AG20443 (cell line): Measurements from ENCODE around the gene SMURF1.

Source experiments
- DNase-seq: peaks from one replicate; pipeline ENCODE4 v3.0.0; 2012; ENCODE audit warnings: low spot score, mixed read lengths

SMURF1 gene

DNA sequence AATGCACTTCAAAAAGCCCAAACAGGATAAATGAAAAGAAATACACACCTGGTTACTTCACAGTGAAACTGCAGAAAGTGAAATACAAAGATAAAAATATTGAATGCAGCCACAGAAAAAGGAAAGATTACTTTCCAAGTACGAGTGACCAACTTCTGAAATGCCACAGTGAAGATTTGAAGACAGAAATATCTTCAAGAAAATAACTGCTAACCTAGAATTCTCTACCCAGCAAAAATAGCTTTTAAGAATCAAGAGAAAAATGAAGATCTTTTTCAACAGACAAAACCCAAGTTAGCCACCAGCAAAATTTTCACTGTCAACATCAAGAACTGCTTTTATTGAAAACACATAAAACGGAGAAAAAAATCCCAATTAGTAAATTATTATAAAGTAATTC lies 46.2 kb downstream of the SMURF1 start:
- DNase-seq = no peak

DNA sequence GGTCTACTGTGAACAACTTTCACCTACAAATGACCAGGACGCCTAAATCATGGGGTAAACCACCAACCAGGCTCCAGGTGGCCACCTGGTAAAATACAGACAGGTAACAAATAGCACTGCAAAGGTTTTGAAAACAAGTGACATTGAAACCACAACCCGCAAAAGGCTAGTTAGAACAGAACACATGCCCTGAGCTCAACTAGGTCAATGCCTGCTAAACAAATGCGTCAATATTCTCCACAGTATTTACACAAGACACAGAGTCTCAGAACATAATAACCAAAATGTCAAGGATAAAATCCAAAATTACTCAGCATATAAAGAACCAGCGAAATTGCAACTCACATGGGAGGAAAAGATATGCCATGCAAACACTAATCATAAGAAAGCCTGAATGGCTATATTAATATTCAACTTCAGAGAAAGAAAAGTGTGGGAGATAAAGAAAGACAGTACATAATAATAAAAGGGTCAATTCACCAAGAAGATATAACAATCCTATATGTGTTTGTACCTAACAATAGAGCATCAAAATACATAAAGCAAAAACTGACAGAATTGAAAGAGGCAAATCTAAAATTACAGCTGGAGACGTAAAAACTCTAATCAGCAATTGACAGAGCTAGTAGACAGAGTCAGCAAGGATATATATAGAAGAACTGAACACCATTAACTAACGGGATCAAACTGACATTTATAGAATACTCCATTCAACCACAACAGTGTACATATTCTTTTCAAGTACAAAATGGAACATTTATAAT lies 47.6 kb downstream of the SMURF1 start:
- DNase-seq = no peak

DNA sequence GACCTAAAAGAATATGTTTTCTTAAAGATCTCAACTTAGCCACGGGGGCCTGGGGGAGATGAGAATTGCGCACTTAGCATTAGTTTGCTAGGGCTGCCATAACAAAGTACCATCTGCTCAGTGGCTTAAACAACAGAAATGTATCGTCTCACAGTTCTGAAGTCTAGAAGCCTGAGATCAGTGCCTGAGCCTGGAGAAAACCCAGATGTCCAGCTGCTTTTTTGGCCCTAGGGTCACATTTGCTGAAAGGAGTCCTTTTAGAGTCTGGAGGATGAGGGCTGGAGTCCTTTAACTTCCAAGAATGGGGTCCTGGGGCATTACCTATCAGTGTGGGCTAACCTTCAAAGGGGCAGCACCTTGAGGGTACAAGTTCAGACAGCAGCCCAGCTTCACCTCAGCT lies 48.2 kb downstream of the SMURF1 start:
- no peak for DNase-seq

DNA sequence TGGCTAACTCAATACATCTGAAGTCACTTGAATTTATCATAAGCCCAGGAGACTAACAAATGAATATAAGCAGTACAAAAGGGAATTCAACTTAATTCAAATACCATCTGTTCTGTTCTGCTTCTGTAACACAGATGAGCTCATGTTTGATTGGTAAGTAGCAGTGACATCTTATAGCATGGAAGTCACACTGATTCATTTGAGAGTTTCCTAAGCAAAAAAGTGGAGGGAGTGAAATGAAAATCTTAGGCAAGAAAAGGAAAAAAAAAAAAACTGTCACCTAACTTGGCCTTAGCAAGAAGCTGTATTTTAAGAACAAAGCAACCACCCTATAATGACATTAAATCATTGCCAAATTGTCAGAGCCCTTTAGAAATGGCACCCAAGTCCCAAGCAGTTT lies 49.5 kb downstream of the SMURF1 start:
- no peak for DNase-seq

DNA sequence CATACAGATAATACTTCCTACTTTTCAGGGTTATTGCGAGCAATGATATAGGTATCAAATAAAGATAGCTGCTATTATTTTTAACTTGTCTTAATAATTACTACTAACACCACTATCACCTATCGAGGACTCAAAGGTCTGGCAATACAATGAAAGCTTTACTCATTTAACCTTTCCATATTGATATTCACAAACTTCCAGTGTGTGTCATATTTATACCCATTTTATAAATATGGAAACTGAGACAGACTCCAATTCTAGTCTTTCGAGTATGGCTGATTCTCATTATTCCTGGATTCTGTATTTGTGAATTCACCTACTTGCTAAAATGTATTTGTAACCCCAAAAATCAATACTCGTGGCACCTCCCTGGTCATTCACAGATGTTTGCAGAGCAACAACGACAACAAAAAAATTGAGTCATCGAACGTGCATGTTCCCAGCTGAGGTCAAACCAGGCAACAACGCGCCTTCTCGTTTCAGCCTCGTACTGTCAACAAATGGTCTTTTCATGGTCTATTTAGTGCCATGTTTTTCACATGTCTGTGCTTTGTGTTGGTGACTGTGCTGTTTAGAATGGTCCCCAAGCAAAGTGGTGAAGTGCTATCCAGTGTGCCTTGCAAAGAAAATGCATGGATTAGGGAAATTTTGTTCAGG lies 51.7 kb downstream of the SMURF1 start:
- no peak for DNase-seq

DNA sequence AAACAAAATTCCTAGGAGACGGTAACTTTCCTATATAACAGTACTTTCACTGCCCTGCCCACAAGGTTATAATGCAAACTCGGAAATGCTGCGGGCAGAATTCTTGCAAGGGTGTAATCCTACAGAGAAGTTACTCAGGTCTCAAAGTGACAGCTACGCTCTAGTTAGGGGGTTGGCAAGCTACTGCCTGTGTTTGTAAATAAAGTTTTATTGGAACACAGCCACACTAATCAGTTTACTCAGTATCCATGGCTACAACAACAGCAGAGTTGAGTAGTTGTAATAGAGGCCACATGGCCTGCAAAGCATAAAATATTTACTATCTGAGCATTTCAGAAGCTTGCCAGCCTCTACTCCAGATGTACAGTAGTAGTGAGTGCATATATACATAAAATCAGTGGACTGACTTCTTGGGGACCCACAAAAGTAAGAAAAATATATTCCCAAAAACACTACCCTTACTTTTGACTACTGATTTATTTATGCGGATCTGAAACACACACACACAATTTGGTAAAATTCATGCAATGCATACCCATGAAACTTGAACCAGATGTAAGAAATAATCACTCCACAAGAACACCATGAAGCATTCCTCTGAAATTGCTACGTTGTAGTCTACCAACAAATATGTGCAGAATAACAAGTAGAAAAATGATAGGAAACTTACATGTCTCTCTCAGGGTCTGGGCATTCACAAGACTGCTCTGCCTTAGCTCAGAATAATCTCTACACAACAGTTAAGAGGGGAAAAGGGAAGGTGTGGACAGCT lies 53.0 kb downstream of the SMURF1 start:
- peak; percentile 45 for DNase-seq

DNA sequence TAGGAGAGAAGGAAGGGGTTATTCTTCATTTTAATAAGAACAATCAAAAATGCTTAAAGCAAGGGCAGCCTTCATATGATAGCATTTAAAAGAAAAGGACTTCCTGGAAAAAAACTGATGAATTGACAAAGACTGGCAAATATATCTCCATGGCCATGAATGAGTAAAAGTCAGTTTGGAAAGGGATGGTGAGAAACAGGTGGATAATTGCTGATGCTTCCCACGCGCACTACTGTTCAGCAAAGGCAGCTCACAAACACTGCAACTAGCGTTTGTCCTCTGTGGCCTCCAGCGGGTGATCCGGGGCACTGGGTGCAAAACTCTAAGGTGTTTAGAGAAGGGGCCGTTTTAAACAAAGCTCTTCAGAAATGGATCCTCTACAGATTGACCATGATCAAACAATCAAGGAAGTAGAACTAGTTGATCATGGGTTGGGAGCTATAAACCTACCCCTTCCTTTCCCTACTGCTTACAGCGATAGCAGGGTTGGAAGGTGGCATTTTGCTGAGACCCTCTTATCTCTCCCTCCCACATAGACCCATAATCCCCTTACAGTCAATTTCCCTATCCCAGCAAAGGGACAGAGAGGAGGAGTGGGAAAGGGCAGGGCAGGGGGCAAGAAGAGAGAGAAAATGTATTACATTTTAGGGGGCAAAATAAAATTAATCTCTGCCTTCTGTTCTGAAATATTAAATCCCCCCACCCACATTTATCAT lies 53.8 kb downstream of the SMURF1 start:
- DNase-seq = no peak

DNA sequence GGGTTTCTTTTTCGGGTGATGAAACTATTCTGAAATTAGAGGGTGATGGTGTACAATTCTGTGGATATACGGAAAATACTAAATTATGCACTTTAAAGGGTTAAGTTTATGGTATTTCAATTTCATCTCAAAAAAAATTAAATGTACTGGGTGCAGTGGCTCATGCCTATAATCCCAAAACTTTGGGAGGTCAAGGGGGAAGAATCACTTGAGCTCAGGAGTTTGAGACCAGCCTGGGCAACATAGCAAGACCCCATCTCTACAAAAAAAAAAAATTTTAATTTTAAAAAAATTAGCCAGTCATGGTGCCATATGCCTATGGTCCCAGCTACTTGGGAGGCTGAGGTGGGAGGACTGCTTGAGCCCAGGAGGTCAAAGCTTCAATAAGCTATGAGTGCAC lies 57.0 kb downstream of the SMURF1 start:
- DNase-seq = no peak

DNA sequence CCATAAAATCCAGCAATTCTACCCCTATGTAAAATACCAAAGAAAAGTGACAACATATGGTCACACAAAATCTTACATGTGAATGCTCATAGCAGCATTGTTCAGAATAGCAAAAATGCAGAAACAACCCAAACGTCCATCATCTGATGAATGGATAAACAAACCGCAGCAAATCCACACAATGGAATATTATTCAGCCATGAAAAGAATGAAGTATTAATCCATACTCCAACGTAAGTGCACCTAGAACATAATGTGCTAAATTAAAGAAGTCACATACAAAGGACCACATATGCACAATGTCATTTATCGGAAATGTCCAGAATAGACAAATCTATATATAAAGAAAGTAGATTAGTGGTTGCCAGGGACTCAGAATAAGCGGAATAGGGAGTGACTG lies 57.4 kb downstream of the SMURF1 start:
- DNase-seq = no peak

DNA sequence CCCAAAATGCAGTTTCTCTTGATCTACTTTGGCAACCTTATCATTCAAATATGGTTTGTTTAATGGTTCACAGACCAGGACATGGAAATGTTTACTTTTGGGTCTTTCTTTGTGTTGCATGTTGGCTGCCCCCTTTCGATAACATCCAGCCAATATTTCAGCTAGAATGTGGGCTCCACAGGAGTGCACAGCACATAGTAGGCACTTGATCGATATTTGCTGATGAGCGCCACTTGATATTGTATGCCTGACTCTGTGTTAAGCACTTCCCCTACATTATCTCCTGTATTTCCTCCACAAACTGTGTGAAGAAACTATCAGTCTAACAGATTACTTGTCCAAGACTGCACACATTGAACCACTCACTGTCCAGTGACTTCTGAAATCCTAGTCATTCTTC lies 60.2 kb downstream of the SMURF1 start:
- no peak for DNase-seq

DNA sequence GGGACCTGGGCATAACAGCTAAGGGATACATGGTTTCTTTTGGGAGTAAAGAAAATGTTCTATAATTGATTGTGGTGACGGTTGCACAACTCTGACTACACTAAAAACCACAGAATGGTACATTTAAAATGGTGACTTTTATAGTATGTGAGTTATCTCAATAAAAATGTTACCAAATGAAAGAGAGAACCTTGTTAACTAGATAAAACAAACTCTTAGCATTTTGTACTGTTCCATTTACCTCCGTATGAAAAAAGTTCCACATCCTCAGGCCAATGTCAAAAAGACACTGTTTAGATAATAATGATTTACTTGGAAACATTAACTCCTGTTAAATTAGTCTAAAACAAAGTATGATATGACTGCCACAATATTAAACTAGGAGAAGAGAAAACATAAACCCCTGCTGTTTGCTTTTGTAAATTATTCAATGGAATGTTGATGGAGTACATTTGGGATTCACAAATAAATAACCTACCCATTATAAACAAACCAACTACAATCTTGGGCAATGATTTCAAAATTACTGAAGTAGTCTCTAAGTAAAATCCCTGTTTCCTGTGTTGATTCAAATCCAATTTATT lies 60.7 kb downstream of the SMURF1 start:
- no peak for DNase-seq

DNA sequence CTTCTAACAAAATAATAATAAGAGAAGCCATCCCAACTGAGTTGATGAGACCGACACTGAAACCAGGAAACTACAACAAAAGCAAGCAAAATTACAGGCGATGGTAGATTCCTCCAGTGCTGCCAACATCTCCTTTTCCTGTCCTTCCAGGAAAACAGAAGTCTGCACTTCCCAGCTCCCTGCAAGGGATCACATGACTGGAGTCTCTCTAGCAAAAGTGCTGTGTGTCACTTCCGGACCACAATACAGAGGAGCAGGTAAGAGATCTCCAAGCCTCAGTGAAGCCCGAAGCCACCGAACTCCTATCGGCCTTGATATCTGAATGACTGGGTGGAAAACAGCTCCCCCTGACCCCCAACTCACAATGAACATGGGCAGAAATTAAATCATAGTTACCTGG lies 63.2 kb downstream of the SMURF1 start:
- no peak for DNase-seq

DNA sequence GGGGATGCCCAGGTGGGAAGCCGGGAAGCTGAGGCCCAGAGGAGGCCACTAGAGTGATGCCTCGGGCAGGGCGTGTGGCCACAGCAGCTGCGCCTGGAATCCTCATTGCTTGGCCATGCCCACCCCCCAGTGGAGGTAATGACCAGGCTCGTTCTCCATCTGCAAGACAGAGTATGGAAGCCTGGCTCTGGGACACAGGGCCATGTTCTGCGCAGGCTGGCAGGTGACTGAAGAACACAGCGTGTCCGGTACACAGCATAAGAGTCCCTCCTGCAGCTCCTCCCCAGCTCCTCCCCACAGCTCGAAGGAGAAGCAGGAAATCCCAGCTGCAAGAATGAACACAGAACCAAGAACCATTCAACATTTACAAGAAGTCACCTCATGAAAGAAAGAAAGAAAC lies 64.8 kb downstream of the SMURF1 start:
- no peak for DNase-seq

DNA sequence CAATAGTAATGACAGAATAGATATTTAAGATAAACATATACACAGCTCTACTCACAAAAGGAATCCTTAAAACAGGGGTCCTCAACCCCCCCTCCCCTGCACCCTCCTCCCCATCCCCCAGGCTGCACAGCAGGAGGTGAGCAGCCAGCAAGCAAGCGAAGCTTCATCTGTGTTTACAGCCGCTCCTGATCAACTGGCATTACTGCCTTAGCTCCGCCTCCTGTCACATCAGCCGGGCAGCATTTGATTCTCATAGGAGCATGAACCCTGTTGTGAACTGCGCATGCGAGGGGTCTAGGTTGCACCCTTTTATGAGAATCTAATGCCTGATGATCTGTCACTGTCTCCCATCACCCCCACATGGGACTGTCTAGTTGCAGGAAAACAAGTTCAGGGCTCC lies 65.5 kb downstream of the SMURF1 start:
- DNase-seq = no peak

DNA sequence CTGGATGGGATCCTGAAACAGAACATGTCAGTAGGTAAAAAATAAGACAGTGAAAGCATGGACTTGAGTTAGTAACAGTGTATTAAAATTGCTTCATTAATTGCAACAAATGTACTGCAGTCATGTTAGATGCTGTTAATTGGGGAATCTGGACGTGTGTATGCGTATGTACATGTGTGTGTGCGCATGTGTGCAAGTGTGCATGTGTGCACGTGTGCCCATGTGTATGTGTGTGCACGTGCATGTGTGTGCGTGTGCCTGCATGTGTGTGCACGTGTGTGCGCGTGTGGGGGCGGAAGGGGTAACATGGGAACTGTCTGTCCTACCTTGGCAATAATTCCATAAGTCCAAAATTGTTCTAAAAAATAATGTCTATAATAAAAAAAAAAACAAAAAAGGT lies 67.3 kb downstream of the SMURF1 start:
- DNase-seq = no peak

DNA sequence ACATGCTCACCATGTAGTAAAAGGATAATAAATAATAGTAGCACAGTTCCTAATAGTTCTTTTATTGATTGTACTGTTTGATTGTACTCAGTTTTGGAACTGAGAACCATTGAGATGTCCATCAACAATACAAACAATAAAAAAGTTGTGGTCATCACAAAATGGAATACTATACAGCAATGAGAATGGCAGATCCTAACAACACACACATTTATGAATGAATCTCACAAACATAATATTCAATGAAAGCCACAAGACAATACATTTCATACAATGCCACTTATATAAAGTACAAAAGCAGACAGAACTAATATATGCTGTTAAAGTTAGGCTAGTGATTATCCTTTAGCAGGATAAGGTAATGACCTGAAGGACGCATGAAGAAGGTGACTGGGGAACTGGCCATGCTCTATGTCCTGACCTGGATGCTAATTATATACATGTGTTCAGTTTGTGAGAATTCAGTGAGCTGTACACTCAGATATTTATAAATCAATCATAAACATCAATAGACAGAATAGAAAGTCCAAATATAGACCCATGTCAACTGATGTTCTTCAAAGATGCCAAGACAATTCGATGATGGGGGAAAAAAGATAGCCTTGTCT lies 70.0 kb downstream of the SMURF1 start:
- no peak for DNase-seq

DNA sequence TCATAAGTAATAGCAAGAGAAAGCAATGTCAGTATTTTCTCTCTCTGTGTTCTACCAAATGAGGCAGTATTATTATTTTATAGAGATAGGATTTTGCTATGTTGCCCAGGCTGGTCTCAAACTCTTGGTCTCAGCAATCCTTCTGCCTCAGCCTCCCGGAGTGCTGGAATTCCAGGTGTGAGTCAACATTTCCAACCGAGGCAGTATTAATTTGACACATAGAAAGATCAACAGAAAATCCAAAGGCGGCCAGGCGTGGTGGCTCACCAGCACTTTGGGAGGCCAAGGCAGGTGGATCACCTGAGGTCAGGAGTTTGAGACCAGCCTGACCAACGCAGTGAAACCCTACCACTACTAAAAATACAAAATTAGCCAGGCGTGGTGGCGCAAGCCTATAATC lies 71.8 kb downstream of the SMURF1 start:
- DNase-seq = no peak

DNA sequence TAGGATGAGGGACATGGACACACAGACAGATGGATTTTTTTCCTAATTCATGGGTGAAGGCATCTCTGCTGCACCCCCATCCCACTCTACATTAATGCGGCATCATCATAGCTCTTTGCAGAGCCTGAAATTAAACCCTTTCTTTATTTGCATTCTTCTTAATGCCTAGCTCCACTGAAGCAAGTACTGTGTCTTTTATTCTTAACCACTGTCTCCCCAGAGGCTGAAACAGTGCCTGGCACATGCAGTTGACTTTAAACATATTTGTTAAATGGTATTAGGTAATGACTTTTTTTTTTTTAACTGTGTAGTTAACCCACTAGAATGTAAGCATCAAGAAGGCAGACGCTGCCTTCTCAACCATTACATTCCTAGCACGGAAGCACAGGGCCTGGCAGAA lies 73.5 kb downstream of the SMURF1 start:
- DNase-seq = no peak

DNA sequence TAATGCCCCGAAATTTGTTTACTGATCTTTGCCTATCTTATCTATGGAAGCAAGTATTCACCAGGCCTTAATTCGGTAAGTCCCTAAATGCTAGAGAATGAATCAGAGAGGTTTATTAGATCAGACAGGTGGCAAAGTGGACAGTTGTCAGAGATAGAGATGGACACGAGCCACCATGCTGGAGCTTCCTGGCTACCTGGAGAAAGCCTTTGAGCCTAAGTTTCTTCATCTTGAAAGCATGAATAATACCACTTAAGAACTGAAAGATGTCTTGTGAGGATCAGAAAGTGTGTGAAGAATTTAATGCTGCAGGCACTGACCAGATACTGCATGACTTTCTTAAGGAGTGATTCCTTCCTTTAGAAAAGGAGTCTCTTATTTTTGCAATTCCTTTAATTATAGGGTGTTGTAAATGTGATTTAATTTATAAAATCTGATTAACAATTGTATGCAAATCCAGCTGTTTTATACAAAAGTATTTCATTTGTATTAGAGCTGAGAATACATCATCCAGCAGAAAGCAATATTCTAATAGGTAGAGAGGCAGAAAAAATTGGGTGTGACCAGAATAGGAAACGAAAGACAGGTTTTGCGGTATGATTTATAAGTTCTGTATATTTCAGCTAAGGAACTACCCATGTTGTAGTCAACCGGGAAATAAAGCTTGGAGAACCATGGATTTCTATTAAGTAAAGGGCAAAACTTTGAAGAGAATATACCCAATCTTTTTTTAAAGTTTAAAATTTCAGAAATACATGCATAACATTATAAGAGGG lies 82.7 kb downstream of the SMURF1 start:
- no peak for DNase-seq

DNA sequence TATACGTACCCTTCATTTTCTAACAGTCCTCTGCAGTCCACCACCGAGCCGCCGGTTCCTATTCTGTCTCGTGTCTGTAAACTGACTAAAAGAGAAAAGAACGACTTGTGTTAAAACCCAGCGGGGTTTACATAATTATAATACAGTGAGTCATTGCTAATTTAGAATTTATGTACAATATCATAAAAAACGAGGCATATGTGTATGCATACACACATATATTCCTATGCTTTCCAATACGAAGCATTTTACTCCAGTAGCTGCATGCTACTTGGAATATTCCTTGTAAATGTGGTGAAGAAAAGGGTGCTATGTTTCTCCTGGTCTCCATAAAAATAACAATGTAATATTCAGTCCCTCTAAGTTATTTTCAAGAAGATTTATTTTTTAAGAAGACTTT lies 89.1 kb downstream of the SMURF1 start:
- DNase-seq = no peak

DNA sequence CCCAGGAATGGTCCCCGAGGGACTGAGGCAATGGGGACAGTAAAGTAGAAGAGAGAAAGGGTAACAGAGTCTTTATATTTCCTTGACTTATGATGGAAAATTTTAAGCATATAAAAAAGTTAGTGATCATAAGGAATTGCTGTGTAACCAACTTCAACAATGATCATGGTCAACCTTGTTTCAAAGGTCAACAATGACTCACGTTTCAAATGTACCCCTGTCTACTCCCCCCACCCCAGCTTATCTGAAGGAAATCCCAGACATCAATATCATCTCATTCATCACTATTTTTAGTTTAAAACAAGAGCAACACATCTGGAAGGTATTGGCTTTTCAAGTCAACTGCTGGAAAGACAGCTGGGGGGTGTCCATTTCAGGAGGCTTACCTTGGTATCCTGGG lies 92.9 kb downstream of the SMURF1 start:
- DNase-seq = no peak
